ENCODE data around the gene SERPINA6. TPM values are rescaled to one million over a fixed set of nuclear protein-coding genes. Genes with fewer than 3 reads are reported as not detected.

The SERPINA6 gene
- total RNA-seq, 1 experiment from 2014 or later, result not detected

DNA sequence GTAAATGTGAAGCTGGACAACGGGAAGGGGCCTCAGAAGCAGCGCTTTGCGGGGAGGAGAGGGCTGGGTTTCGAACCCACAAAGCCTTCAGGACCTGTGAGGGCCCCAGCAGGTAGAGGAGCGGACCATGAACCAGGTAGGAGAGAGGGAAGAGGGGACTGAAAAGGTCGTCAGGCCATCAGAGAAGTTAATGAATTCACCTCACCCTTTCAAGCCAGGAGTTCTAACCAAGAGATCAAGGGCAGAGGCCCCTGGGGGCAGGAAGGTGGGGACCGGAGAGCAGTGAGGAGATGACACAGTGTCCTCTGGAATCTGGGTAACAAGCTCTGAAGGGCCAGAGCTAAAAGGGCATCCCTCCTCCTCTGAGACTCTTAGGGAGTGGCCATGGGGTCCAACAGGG is 45.8 kb upstream of the SERPINA6 start:
- no peak for DNase-seq (ENCODE audit: low read depth, low spot score)
- Histone ChIP-seq H3K36me3 (ENCODE audit: control insufficient read depth in 1 of 2, insufficient read depth in 2 of 2, low read length in 2 of 2) (no peaks in the 10 kb centered on the region), H2AFZ (ENCODE audit: low read depth, low read length, poor library complexity, severe bottlenecking) (no peak overlapping the region), H3K27me3 (ENCODE audit: insufficient read depth, low read length) (no peaks in the 10 kb centered on the region), H3K4me1 (ENCODE audit: control insufficient read depth in 1 of 2, insufficient read depth in 2 of 2, low read length in 2 of 2) (peaks cover 9 to 19% of the 10 kb centered on the region in 2 experiments), H3K9me3 (ENCODE audit: control insufficient read depth in 1 of 2, insufficient read depth in 1 of 2, low read depth in 1 of 2, low read length in 2 of 2) (no peaks in the 10 kb centered on the region), H3K4me3 (replicated peaks in 1 of 2; ENCODE audit: low read depth in 1 of 2, low read length in 2 of 2) (no peak overlapping the region), H3K79me2 (ENCODE audit: insufficient read depth, low read length) (no peaks in the 10 kb centered on the region), H3K4me2 (ENCODE audit: low read length) (no peak overlapping the region), H3K9me2 (ENCODE audit: insufficient read depth) (no peaks in the 10 kb centered on the region), H3K9ac (ENCODE audit: low read length) (no peak overlapping the region), H3K27ac (ENCODE audit: low read depth, low read length) (no peak overlapping the region), H4K20me1 (ENCODE audit: insufficient read depth) (no peaks in the 10 kb centered on the region)
- CTCF ChIA-PET, result no interaction called here
- RAD21 ChIA-PET (ENCODE audit: low non-redundant PET in 1 of 2, low total read pairs in 2 of 2, uncharacterized antibody in 2 of 2, unreplicated experiment in 2 of 2), result no interaction called here
- POLR2A ChIA-PET, result no interaction called here
- intact Hi-C loops (cut with micrococcal nuclease), result no loop called here
- ATAC-seq, result no peak
- BruUV-seq (replicated peaks), result no TSS peak
- TF ChIP-seq POLR2A (IDR thresholded peaks at IDR 0.05; ENCODE audit: borderline replicate concordance, extremely low read depth, insufficient read depth, insufficient read length) (no peak), SRF (IDR thresholded peaks at IDR 0.05; ENCODE audit: low read depth) (no peak), POLR2AphosphoS5 (IDR thresholded peaks at IDR 0.05; ENCODE audit: low read depth, low read length) (no peak), EZH2 (IDR thresholded peaks at IDR 0.05) (no peak), EZH2phosphoT487 (IDR thresholded peaks at IDR 0.05; ENCODE audit: borderline replicate concordance) (no peak), ELF1 (IDR thresholded peaks at IDR 0.05; ENCODE audit: borderline replicate concordance, low read depth) (no peak), TCF7L2 (IDR thresholded peaks at IDR 0.05; ENCODE audit: borderline replicate concordance, extremely low read depth, insufficient read depth, insufficient read length) (no peak), SP1 (IDR thresholded peaks at IDR 0.05; ENCODE audit: low read depth) (no peak), RAD21 (IDR thresholded peaks at IDR 0.05; ENCODE audit: low read depth) (no peak), YY1 (IDR thresholded peaks at IDR 0.05; ENCODE audit: extremely low read depth, insufficient replicate concordance, low read depth, low read length) (no peak), SIN3A (IDR thresholded peaks at IDR 0.05; ENCODE audit: low read depth) (no peak)
- TF ChIP-seq, protein P1, sequence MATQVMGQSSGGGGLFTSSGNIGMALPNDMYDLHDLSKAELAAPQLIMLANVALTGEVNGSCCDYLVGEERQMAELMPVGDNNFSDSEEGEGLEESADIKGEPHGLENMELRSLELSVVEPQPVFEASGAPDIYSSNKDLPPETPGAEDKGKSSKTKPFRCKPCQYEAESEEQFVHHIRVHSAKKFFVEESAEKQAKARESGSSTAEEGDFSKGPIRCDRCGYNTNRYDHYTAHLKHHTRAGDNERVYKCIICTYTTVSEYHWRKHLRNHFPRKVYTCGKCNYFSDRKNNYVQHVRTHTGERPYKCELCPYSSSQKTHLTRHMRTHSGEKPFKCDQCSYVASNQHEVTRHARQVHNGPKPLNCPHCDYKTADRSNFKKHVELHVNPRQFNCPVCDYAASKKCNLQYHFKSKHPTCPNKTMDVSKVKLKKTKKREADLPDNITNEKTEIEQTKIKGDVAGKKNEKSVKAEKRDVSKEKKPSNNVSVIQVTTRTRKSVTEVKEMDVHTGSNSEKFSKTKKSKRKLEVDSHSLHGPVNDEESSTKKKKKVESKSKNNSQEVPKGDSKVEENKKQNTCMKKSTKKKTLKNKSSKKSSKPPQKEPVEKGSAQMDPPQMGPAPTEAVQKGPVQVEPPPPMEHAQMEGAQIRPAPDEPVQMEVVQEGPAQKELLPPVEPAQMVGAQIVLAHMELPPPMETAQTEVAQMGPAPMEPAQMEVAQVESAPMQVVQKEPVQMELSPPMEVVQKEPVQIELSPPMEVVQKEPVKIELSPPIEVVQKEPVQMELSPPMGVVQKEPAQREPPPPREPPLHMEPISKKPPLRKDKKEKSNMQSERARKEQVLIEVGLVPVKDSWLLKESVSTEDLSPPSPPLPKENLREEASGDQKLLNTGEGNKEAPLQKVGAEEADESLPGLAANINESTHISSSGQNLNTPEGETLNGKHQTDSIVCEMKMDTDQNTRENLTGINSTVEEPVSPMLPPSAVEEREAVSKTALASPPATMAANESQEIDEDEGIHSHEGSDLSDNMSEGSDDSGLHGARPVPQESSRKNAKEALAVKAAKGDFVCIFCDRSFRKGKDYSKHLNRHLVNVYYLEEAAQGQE (IDR thresholded peaks at IDR 0.05; ENCODE audit: low read depth), result no peak
- TF ChIP-seq, protein P2, sequence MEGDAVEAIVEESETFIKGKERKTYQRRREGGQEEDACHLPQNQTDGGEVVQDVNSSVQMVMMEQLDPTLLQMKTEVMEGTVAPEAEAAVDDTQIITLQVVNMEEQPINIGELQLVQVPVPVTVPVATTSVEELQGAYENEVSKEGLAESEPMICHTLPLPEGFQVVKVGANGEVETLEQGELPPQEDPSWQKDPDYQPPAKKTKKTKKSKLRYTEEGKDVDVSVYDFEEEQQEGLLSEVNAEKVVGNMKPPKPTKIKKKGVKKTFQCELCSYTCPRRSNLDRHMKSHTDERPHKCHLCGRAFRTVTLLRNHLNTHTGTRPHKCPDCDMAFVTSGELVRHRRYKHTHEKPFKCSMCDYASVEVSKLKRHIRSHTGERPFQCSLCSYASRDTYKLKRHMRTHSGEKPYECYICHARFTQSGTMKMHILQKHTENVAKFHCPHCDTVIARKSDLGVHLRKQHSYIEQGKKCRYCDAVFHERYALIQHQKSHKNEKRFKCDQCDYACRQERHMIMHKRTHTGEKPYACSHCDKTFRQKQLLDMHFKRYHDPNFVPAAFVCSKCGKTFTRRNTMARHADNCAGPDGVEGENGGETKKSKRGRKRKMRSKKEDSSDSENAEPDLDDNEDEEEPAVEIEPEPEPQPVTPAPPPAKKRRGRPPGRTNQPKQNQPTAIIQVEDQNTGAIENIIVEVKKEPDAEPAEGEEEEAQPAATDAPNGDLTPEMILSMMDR (IDR thresholded peaks at IDR 0.05 in 2 of 3, conservative IDR thresholded peaks at IDR 0.05 in 1 of 3; ENCODE audit: borderline replicate concordance in 1 of 3, insufficient read depth in 1 of 3, low read depth in 2 of 3, low read length in 2 of 3), result no peak

All from HCT116 (cell line).